Left renal pelvis (tissue), 4 donors: Measurements from ENCODE around the gene SMOC2. TPM values are rescaled to one million over a fixed set of nuclear protein-coding genes. Genes with fewer than 3 reads are reported as not detected.
"Not testable (repeated sequence)": the region's sequence is repeated elsewhere in the genome, so short reads cannot be mapped to it uniquely, and the experiment has no call there.

Source experiments
- DNase-seq, 4 donors: peaks; one replicate each; pipeline ENCODE4 v3.0.0-alpha.2; 2013; ENCODE audit warnings: low read depth in 4 of 4, low spot score in 3 of 4
- polyA plus RNA-seq, 4 donors: library from polyadenylated mRNA; unstranded; fragments of 120-200 nt; gene quantifications; one replicate each; pipeline ENCODE4 v1.2.1, GENCODE V29; 2013; ENCODE audit not compliant: insufficient read length in 4 of 4

Gene SMOC2
- polyA plus RNA-seq, 4 donors: 19.7 to 420 (median 40.8) TPM

GRCh38 chr6:168536196-168536595 is 95.2 kb downstream of the SMOC2 start:
- no peak for DNase-seq

GRCh38 chr6:168536665-168537539 is 95.9 kb downstream of the SMOC2 start:
- DNase-seq: no peak

DNA sequence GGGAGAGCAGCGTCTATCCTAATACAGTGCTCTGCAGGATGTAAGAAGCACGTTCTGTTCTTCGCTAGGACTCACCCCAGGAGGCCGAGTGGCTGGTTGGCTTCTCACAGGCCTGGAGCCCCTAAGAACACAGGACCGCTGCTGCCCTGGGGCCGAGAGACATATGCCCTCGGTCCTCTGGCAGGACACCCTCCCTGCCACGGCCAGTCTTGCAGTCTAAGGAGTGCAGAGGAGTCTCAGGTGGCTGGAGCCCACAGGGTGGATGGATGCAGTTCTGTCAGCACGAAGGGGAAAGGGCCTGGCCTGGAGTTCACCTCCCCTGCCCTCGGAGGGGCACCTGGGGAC is 96.5 kb downstream of the SMOC2 start:
- no peak for DNase-seq

DNA sequence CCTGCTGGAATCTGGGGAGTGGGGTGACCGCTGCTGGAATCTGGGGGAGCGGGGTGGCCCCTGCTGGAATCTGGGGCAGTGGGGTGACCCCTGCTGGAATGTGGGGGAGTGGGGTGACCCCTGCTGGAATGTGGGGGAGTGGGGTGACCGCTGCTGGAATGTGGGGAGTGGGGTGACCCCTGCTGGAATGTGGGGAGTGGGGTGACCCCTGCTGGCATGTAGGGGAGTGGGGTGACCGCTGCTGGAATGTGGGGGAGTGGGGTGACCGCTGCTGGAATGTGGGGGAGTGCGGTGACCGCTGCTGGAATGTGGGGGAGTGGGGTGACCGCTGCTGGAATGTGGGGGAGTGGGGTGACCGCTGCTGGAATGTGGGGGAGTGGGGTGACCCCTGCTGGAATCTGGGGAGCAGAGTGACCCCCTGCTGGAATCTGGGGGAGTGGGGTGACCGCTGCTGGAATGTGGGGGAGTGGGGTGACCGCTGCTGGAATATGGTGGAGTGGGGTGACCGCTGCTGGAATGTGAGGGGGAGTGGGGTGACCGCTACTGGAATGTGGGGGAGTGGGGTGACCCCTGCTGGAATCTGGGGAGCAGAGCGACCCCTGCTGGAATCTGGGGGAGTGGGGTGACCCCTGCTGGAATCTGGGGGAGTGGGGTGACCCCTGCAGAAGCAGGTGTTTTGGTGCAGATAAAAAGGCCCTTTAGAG is 97.4 kb downstream of the SMOC2 start:
- not testable (repeated sequence) for DNase-seq

GRCh38 chr6:168538892-168539811 is 98.2 kb downstream of the SMOC2 start:
- no peak for DNase-seq

- DNase-seq: no peak
Observed at GRCh38 chr6:168540713-168541291, 99.8 kb downstream of the SMOC2 start.

- no peak for DNase-seq
Observed at GRCh38 chr6:168541307-168541706, 100.3 kb downstream of the SMOC2 start.

DNA sequence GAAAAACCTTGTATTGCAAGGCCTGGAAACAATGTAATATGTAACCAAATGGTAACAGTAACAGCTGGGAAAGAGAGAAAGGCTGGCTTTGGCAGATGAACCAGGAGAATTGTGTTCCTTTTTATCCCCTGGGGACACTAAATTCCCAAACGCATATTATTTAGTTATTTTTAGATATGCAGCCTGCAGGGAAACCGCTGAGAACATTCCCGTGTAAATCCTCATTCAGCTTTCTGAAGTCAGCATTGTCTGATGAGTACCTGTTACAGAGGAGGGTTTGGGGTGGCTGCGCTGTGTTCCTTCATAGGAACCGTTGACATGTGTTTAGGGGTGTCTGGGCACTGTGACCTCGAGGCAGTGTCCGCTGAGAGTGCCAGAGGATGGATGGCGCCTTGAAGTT is 101.3 kb downstream of the SMOC2 start:
- no peak for DNase-seq

- DNase-seq: no peak
Observed at GRCh38 chr6:168545428-168545827, 104.4 kb downstream of the SMOC2 start.

- DNase-seq: no peak
Observed at GRCh38 chr6:168546151-168546550, 105.2 kb downstream of the SMOC2 start.

DNA sequence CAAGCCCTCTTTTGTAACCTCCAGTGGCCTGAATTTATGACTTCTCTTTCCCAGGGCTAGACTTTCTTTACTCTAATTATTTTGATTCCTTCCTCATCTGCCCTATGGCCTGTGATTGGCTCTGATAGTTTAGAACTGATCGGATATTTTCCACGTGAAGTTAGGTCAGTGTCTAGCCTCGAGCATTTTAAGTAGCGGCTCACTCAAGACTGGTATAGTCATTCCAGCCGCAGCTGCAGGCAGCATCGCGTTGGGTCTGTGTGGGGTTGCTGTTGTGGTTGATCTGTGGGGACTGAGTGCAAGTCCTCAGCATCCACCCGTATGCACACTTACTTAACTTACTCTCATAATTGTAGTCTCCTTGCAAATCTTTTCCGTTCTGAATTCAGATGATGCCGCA is 105.7 kb downstream of the SMOC2 start:
- no peak for DNase-seq

DNA sequence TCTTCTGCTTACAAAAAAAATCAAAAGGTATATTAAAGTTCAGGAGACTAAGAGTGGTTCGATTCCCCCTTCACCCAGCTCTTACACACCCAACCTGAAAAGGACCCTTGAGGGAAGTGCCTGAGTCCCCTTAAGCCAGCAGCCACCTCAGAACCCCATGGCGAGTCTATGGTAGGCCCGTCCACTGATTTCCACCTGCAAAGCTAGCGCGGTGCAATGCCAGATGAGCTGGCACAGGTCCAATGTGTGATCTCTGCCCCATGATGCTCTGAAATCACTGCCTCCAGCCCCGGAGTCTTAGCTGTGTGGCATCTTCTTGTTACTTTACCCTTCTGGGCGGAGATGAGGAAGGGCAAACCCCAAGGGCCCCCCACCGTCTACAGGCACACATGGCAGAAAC is 109.3 kb downstream of the SMOC2 start:
- no peak for DNase-seq

DNA sequence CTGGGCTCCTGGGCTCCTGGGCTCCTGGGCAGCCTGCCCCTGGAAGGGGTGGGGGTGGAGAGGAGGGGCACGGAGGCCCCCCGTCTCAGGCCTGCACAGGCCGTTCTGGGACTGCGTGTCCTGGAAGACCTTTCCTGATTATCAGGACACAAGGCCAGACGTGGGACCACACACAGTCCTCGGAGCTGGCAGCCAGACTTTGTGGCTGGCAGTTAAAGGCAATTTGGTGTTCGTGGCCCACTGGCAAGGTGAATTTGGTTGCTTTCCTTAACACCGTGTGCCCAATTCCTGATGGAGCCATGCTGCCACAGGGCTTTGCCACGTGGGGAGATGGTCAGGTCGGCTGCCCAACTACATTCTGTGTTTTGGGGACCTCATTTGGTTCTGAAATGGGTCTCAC is 113.5 kb downstream of the SMOC2 start:
- no peak for DNase-seq

GRCh38 chr6:168554898-168555617 is 114.1 kb downstream of the SMOC2 start:
- no peak for DNase-seq

DNA sequence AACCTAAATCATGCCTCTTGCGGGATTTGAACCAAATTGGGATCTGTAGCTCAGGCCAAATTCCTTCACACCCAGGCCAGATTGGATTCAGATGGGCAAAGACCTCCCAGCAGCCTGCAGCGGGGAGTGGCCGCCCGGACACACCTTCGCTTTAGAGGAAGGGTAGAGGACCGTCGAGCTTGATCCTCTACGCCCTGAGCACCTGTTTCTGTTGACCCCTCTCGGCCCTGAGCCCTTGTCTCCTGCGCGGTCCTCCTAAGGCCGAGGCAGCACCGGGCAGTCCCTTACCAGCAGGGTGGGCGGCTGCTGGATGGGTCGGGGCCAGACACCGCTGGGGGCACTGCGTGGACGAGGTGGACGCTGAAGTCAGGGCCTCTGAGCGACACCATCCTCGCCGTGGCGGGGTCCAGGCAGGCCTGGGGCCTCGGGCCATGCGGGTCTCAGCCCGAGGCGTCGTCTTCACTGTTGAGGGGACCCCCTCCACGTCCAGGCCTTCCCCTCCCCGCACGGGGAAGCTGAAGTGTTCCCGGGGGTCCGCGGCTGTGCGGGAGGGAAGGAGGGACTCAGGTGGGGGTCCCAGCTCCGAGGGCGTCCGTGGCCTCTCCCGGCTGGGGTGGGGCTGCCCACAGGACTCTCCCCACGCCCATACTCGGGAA is 114.8 kb downstream of the SMOC2 start:
- DNase-seq: no peak

DNA sequence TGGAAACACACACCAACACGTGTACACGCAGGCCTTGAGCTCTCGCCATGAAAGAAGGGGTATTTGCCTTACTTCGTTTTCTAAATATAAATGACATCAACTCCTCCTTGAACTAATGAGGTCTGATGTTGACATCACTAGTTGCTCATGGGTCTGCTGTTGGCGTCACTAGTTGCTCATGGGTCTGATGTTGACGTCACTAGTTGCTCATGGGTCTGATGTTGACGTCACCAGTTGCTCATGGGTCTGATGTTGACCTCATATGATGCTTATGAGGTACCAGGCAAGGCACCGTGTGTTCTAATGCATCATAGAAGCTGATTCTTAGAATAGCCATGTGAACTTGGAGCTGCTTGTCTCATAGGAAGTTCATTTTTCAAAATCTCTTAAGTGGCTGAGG is 116.5 kb downstream of the SMOC2 start:
- DNase-seq: no peak

DNA sequence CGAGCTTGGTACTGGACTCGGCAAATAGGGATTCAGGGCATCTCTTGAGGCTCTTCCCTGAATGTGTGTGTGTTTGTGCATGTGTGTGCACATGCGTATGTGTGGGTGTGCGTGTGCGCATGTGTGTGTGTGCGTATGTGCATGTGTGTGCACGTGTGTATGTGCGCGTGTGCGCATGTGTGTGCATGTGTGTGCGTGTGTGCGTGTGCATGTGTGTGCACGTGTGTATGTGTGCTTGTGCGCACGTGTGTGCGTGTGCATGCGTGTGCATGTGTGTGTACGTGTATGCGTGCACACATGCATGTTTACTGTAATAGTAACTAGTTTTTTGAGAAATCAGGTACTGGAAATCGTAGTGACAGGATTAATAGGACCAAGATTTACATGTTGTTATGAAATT is 117.7 kb downstream of the SMOC2 start:
- no peak for DNase-seq

GRCh38 chr6:168559574-168560098 is 118.7 kb downstream of the SMOC2 start:
- DNase-seq: no peak

DNA sequence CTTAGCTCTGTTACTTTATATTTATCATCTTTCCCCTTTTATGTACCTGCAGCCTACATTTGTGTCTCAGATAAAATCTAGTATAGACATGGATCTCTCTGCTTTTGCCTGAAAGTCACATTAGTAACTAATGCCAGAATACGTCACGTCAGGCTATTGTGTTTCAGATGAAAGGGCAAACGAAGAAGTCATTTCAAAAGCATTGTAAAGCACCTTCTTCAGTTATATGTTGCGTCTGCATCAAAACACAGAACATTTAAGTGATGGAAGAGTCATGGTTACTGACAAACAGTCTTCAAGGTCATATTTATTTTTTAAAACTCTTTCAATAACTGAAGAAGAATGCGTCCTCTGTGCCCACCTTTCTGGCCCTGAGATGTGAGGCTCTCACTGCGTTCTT is 119.1 kb downstream of the SMOC2 start:
- DNase-seq: no peak
